ENCODE results near the gene JPH2.

Gene JPH2

DNA sequence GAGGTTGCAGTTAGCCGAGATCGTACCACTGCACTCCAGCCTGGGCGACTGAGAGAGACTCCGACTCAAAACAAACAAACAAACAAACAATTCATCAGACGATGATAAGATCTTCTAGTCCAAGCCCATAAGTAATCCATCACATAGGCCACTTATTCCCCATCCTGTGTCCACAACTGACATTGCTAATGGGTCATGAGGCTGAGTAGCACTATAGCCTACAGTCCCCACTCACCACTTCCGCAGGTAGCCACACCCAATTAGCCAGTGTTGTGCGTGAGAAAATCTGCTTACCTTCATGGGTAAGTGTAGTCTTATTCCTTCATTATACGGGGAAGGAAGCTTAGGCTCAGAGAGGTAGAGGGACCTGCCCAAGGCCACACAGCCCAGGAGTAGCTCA, 13.1 kb downstream of the JPH2 start:
- Histone ChIP-seq H3K4me3 (ENCODE audit: control insufficient read depth in 1 of 7, extremely low read depth in 1 of 7, insufficient read depth in 4 of 7, low read depth in 2 of 7, low read length in 6 of 7) (no peak overlapping the region), H3K4me1 (ENCODE audit: control extremely low read depth in 1 of 4, control insufficient read depth in 4 of 4, insufficient read depth in 4 of 4, low read length in 3 of 4) (peaks cover 0 to 3% (median 0%) of the 10 kb centered on the region in 4 experiments), H3K27me3 (replicated peaks in 2 of 5; ENCODE audit: control insufficient read depth in 4 of 5, insufficient read depth in 5 of 5, low read length in 4 of 5) (peaks cover 12 to 38% (median 29%) of the 10 kb centered on the region in 5 experiments), H3K27ac (ENCODE audit: insufficient read depth in 1 of 2, low read depth in 1 of 2, low read length in 2 of 2, poor library complexity in 1 of 2, severe bottlenecking in 2 of 2) (no peak overlapping the region), H3K36me3 (ENCODE audit: control insufficient read depth in 4 of 4, insufficient read depth in 4 of 4, low read length in 3 of 4) (no peaks in the 10 kb centered on the region), H3K9me3 (ENCODE audit: control extremely low read depth in 1 of 5, control insufficient read depth in 4 of 5, insufficient read depth in 2 of 5, low read depth in 1 of 5, low read length in 4 of 5) (peaks cover 0 to under 1% (median 0%) of the 10 kb centered on the region in 5 experiments)
- ChIA-PET POLR2A (no interaction called here), CTCF (no interaction called here)
- no peak for DNase-seq
- 89% methylated on average over 7 of the region's 8 CpGs for WGBS (ENCODE audit: insufficient coverage)

- H3K27me3 ChIP-seq (replicated peaks in 2 of 5; ENCODE audit: control insufficient read depth in 4 of 5, insufficient read depth in 5 of 5, low read length in 4 of 5), result peaks cover 9 to 40% (median 27%) of the 10 kb centered on the region in 5 experiments
- DNase-seq, result no peak
- POLR2A ChIA-PET, result no interaction called here
- WGBS (ENCODE audit: insufficient coverage), result 91% methylated on average over 5 of the region's 5 CpGs
- H3K27ac ChIP-seq (ENCODE audit: insufficient read depth in 1 of 2, low read depth in 1 of 2, low read length in 2 of 2, poor library complexity in 1 of 2, severe bottlenecking in 2 of 2), result no peak overlapping the region
- peaks cover 0 to 2% (median 0%) of the 10 kb centered on the region in 5 experiments for H3K9me3 ChIP-seq (ENCODE audit: control extremely low read depth in 1 of 5, control insufficient read depth in 4 of 5, insufficient read depth in 2 of 5, low read depth in 1 of 5, low read length in 4 of 5)
- no peaks in the 10 kb centered on the region for H3K36me3 ChIP-seq (ENCODE audit: control insufficient read depth in 4 of 4, insufficient read depth in 4 of 4, low read length in 3 of 4)
- CTCF ChIA-PET, result interaction anchor here (0.8 to 1.5 kb wide), 3 partner anchors 17 to 55 kb away, joined by 3 read pairs; no protein-coding TSS in a partner anchor
- H3K4me3 ChIP-seq (ENCODE audit: control insufficient read depth in 1 of 7, extremely low read depth in 1 of 7, insufficient read depth in 4 of 7, low read depth in 2 of 7, low read length in 6 of 7), result no peak overlapping the region
- H3K4me1 ChIP-seq (ENCODE audit: control extremely low read depth in 1 of 4, control insufficient read depth in 4 of 4, insufficient read depth in 4 of 4, low read length in 3 of 4), result peaks cover 0 to 3% (median 0%) of the 10 kb centered on the region in 4 experiments
Observed at GRCh38 chr20:44173116-44173515, 13.9 kb downstream of the JPH2 start.

DNA sequence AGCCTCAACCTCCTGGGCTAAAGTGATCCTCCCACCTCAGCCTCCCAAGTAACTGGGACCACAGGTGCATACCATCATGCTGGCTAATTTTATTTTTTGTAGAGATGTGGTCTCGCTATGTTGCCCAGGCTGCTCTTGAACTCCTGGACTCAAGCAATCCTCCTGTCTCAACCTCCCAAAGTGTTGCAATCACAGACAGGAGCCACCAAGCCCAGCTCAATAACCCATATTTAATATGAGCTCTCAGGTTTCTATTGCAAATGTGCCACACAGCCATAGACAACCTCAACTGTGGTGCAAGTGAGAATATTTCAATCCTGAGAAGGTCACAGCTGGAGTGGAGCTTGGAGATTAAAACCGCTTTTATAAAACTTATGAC, 14.4 kb downstream of the JPH2 start:
- DNase-seq, result no peak
- Histone ChIP-seq H3K4me3 (ENCODE audit: control insufficient read depth in 1 of 7, extremely low read depth in 1 of 7, insufficient read depth in 4 of 7, low read depth in 2 of 7, low read length in 6 of 7) (no peak overlapping the region), H3K4me1 (ENCODE audit: control extremely low read depth in 1 of 4, control insufficient read depth in 4 of 4, insufficient read depth in 4 of 4, low read length in 3 of 4) (peaks cover 0 to 3% (median 0%) of the 10 kb centered on the region in 4 experiments), H3K9me3 (ENCODE audit: control extremely low read depth in 1 of 5, control insufficient read depth in 4 of 5, insufficient read depth in 2 of 5, low read depth in 1 of 5, low read length in 4 of 5) (peaks cover 0 to 2% (median 0%) of the 10 kb centered on the region in 5 experiments), H3K27me3 (replicated peaks in 2 of 5; ENCODE audit: control insufficient read depth in 4 of 5, insufficient read depth in 5 of 5, low read length in 4 of 5) (peaks cover 8 to 40% (median 27%) of the 10 kb centered on the region in 5 experiments), H3K27ac (ENCODE audit: insufficient read depth in 1 of 2, low read depth in 1 of 2, low read length in 2 of 2, poor library complexity in 1 of 2, severe bottlenecking in 2 of 2) (no peak overlapping the region), H3K36me3 (ENCODE audit: control insufficient read depth in 4 of 4, insufficient read depth in 4 of 4, low read length in 3 of 4) (no peaks in the 10 kb centered on the region)
- no CpG with 5 or more reads among the region's 2 CpGs for WGBS (ENCODE audit: insufficient coverage)
- CTCF ChIA-PET, result interaction anchor here (0.7 to 1.5 kb wide), 4 partner anchors 8 to 54 kb away, joined by 3 read pairs; no protein-coding TSS in a partner anchor
- POLR2A ChIA-PET, result no interaction called here

- H3K36me3 ChIP-seq (ENCODE audit: control insufficient read depth in 4 of 4, insufficient read depth in 4 of 4, low read length in 3 of 4), result no peaks in the 10 kb centered on the region
- CTCF ChIA-PET, result interaction anchor here (0.7 to 1.5 kb wide), 5 partner anchors 9 to 54 kb away, joined by 3 read pairs; no protein-coding TSS in a partner anchor
- WGBS (ENCODE audit: insufficient coverage), result 92% methylated on average over 1 of the region's 6 CpGs
- peaks cover 0 to 3% (median 0%) of the 10 kb centered on the region in 4 experiments for H3K4me1 ChIP-seq (ENCODE audit: control extremely low read depth in 1 of 4, control insufficient read depth in 4 of 4, insufficient read depth in 4 of 4, low read length in 3 of 4)
- peaks cover 6 to 43% (median 29%) of the 10 kb centered on the region in 5 experiments for H3K27me3 ChIP-seq (replicated peaks in 2 of 5; ENCODE audit: control insufficient read depth in 4 of 5, insufficient read depth in 5 of 5, low read length in 4 of 5)
- DNase-seq, result peak in 2 of 3 donors; percentile 6 to 27
- POLR2A ChIA-PET, result no interaction called here
- peaks cover 0 to 2% (median 0%) of the 10 kb centered on the region in 5 experiments for H3K9me3 ChIP-seq (ENCODE audit: control extremely low read depth in 1 of 5, control insufficient read depth in 4 of 5, insufficient read depth in 2 of 5, low read depth in 1 of 5, low read length in 4 of 5)
- H3K27ac ChIP-seq (ENCODE audit: insufficient read depth in 1 of 2, low read depth in 1 of 2, low read length in 2 of 2, poor library complexity in 1 of 2, severe bottlenecking in 2 of 2), result no peak overlapping the region
- no peak overlapping the region for H3K4me3 ChIP-seq (ENCODE audit: control insufficient read depth in 1 of 7, extremely low read depth in 1 of 7, insufficient read depth in 4 of 7, low read depth in 2 of 7, low read length in 6 of 7)
Observed at GRCh38 chr20:44171775-44172571, 15.0 kb downstream of the JPH2 start.

DNA sequence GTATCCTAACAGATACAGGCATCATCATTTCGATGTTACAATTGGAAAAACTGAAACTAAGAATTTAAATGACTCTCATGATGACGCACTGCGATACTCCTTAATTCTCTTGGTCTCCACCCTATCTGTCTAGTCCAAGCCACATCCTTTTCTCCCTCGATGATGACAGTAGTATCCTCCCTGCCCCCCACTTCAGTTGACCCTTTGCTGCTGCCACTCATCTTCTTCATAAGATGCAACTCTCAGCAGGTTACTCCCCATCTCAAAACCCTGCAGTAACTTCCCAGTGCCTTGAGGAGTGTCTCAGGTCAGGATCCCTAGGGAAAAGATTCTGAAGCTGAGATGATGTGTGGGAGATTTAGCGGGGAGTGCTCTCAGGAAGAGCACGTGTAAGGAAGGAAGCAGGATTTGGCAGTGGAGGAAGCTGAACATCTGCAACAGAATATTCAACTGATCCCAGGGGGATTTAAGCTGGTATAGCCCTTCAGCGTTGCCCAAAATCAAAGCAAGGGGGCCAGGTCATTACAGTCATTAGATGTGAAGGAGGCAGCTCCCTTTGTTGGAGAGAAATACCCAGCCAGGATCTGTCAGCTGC, 16.1 kb downstream of the JPH2 start:
- Histone ChIP-seq H3K27me3 (replicated peaks in 2 of 5; ENCODE audit: control insufficient read depth in 4 of 5, insufficient read depth in 5 of 5, low read length in 4 of 5) (peaks cover 6 to 47% (median 31%) of the 10 kb centered on the region in 5 experiments), H3K27ac (ENCODE audit: insufficient read depth in 1 of 2, low read depth in 1 of 2, low read length in 2 of 2, poor library complexity in 1 of 2, severe bottlenecking in 2 of 2) (no peak overlapping the region), H3K4me3 (ENCODE audit: control insufficient read depth in 1 of 7, extremely low read depth in 1 of 7, insufficient read depth in 4 of 7, low read depth in 2 of 7, low read length in 6 of 7) (no peak overlapping the region), H3K4me1 (ENCODE audit: control extremely low read depth in 1 of 4, control insufficient read depth in 4 of 4, insufficient read depth in 4 of 4, low read length in 3 of 4) (peaks cover 0 to 3% (median 0%) of the 10 kb centered on the region in 4 experiments), H3K36me3 (ENCODE audit: control insufficient read depth in 4 of 4, insufficient read depth in 4 of 4, low read length in 3 of 4) (no peaks in the 10 kb centered on the region), H3K9me3 (ENCODE audit: control extremely low read depth in 1 of 5, control insufficient read depth in 4 of 5, insufficient read depth in 2 of 5, low read depth in 1 of 5, low read length in 4 of 5) (peaks cover 0 to 2% (median 0%) of the 10 kb centered on the region in 5 experiments)
- DNase-seq, result no peak
- WGBS (ENCODE audit: insufficient coverage), result 61% methylated on average over 7 of the region's 7 CpGs
- ChIA-PET POLR2A (no interaction called here), CTCF (interaction anchor here (0.9 kb wide), 1 partner anchor 45 kb away, joined by 3 read pairs; no protein-coding TSS in a partner anchor)

DNA sequence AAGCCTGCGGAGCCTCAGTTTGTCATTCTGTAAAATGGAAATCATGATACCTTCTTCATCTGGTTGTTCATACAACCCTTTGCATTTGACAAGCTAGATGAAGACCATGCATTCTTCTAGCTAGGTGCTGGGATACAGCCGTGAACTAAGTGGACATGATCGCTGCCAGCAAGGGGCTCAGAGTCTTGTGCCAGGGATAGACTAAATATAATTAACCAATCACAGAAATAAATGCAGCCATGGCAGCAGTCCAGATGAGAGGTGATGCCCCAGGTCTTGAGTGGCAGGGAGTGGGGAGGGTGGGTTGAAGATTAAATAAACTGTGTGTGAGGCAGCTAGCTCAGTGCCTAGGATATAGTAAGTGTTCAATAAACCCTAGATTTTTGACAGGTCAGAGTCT, 19.3 kb downstream of the JPH2 start:
- H3K27me3 ChIP-seq (replicated peaks in 2 of 5; ENCODE audit: control insufficient read depth in 4 of 5, insufficient read depth in 5 of 5, low read length in 4 of 5), result peaks cover 6 to 54% (median 31%) of the 10 kb centered on the region in 5 experiments
- no peak overlapping the region for H3K4me3 ChIP-seq (ENCODE audit: control insufficient read depth in 1 of 7, extremely low read depth in 1 of 7, insufficient read depth in 4 of 7, low read depth in 2 of 7, low read length in 6 of 7)
- H3K4me1 ChIP-seq (ENCODE audit: control extremely low read depth in 1 of 4, control insufficient read depth in 4 of 4, insufficient read depth in 4 of 4, low read length in 3 of 4), result peaks cover 0 to 3% (median 0%) of the 10 kb centered on the region in 4 experiments
- H3K36me3 ChIP-seq (ENCODE audit: control insufficient read depth in 4 of 4, insufficient read depth in 4 of 4, low read length in 3 of 4), result no peaks in the 10 kb centered on the region
- H3K27ac ChIP-seq (ENCODE audit: insufficient read depth in 1 of 2, low read depth in 1 of 2, low read length in 2 of 2, poor library complexity in 1 of 2, severe bottlenecking in 2 of 2), result no peak overlapping the region
- ChIA-PET POLR2A (no interaction called here), CTCF (no interaction called here)
- no peak for DNase-seq
- peaks cover 0 to 2% (median 0%) of the 10 kb centered on the region in 5 experiments for H3K9me3 ChIP-seq (ENCODE audit: control extremely low read depth in 1 of 5, control insufficient read depth in 4 of 5, insufficient read depth in 2 of 5, low read depth in 1 of 5, low read length in 4 of 5)
- 100% methylated on average over 1 of the region's 3 CpGs for WGBS (ENCODE audit: insufficient coverage)

DNA sequence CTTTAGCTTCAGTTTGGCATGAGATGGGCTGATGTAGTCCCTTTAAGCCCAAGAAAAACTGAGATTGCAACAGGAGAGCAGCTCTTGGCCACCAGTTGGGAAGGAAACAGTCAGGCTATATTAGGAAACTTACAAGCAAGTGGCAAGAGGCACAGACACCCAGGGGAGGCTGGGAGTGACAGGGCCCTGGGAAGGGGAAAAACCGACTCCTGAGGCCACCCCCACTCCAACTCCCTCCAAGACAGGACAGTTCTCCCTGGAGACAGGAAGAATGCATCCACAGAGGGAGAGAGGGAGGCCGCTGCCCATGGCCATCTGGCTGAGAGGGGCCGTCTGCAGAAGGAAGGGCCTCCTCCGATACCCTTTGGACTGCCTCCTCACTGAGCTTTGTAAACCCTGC, 20.5 kb downstream of the JPH2 start:
- Histone ChIP-seq H3K36me3 (ENCODE audit: control insufficient read depth in 4 of 4, insufficient read depth in 4 of 4, low read length in 3 of 4) (no peaks in the 10 kb centered on the region), H3K9me3 (ENCODE audit: control extremely low read depth in 1 of 5, control insufficient read depth in 4 of 5, insufficient read depth in 2 of 5, low read depth in 1 of 5, low read length in 4 of 5) (peaks cover 0 to 2% (median 0%) of the 10 kb centered on the region in 5 experiments), H3K4me3 (ENCODE audit: control insufficient read depth in 1 of 7, extremely low read depth in 1 of 7, insufficient read depth in 4 of 7, low read depth in 2 of 7, low read length in 6 of 7) (no peak overlapping the region), H3K27me3 (replicated peaks in 2 of 5; ENCODE audit: control insufficient read depth in 4 of 5, insufficient read depth in 5 of 5, low read length in 4 of 5) (peaks cover 4 to 46% (median 23%) of the 10 kb centered on the region in 5 experiments), H3K27ac (ENCODE audit: insufficient read depth in 1 of 2, low read depth in 1 of 2, low read length in 2 of 2, poor library complexity in 1 of 2, severe bottlenecking in 2 of 2) (no peak overlapping the region), H3K4me1 (ENCODE audit: control extremely low read depth in 1 of 4, control insufficient read depth in 4 of 4, insufficient read depth in 4 of 4, low read length in 3 of 4) (peaks cover 0 to 2% (median 0%) of the 10 kb centered on the region in 4 experiments)
- 79% methylated on average over 3 of the region's 4 CpGs for WGBS (ENCODE audit: insufficient coverage)
- ChIA-PET CTCF (no interaction called here), POLR2A (no interaction called here)
- no peak for DNase-seq

Measured in common myeloid progenitor, CD34-positive (primary cell).